Neuronal stem cell (in vitro differentiated cells): ENCODE measurements around the gene MRPS34.
A peak's percentile ranks its signal among the peaks of the same experiment; 100 is the strongest.

Source experiments
- DNase-seq: peaks from one replicate; pipeline ENCODE4 v3.0.0-alpha.2; 2013; ENCODE audit warnings: low spot score
- H2AFZ ChIP-seq: one replicate; pipeline ENCODE4 v1.6.1; 2013; ENCODE audit warnings: mild to moderate bottlenecking, low read length, inconsistent platforms
- H2AK5ac ChIP-seq: 2 replicates; pipeline ENCODE4 v1.6.1; 2013; ENCODE audit warnings: low read depth, mild to moderate bottlenecking, inconsistent platforms, low read length, moderate library complexity, mixed read lengths
- H2BK120ac ChIP-seq: 2 replicates; pipeline ENCODE4 v1.6.1; 2013; ENCODE audit warnings: low read depth, mild to moderate bottlenecking, inconsistent platforms, low read length, moderate library complexity, mixed read lengths
- H2BK12ac ChIP-seq: one replicate; pipeline ENCODE4 v1.6.1; 2013; ENCODE audit warnings: low read length, inconsistent platforms
- H2BK15ac ChIP-seq: 2 replicates; pipeline ENCODE4 v1.6.1; 2013; ENCODE audit warnings: mild to moderate bottlenecking, low read length, inconsistent platforms, mixed read lengths
- H2BK5ac ChIP-seq: one replicate; pipeline ENCODE4 v1.6.1; 2013; ENCODE audit warnings: inconsistent platforms, mild to moderate bottlenecking, low read length, moderate library complexity
- H3K14ac ChIP-seq: one replicate; pipeline ENCODE4 v1.6.1; 2013; ENCODE audit warnings: low read length, inconsistent platforms
- H3K18ac ChIP-seq: 2 replicates; pipeline ENCODE4 v1.6.1; 2013; ENCODE audit warnings: low read length, inconsistent platforms
- H3K23ac ChIP-seq: 2 replicates; pipeline ENCODE4 v1.6.1; 2013; ENCODE audit warnings: low read depth, mild to moderate bottlenecking, mixed read lengths, low read length, inconsistent platforms; ENCODE audit not compliant: poor library complexity
- H3K27ac ChIP-seq: replicated peaks from 3 replicates; pipeline ENCODE4 v1.5.1; 2013; ENCODE audit warnings: low read length, inconsistent platforms
- H3K27me3 ChIP-seq, 3 experiments: 2 replicates each; pipeline ENCODE4 v1.6.1; 2013; ENCODE audit warnings: low read length in 3 of 3, mild to moderate bottlenecking in 2 of 3, inconsistent platforms in 1 of 3, low read depth in 1 of 3, mixed read lengths in 1 of 3, moderate library complexity in 1 of 3; ENCODE audit not compliant: control insufficient read depth in 3 of 3, insufficient read depth in 3 of 3
- H3K36me3 ChIP-seq, 2 donors: replicated peaks in 1 of 2; 2 replicates each; pipeline ENCODE4 v1.6.1; 2013; ENCODE audit warnings: low read length in 2 of 2; ENCODE audit not compliant: control insufficient read depth in 2 of 2, insufficient read depth in 2 of 2
- H3K4ac ChIP-seq: 2 replicates; pipeline ENCODE4 v1.6.1; 2013; ENCODE audit warnings: inconsistent platforms, mild to moderate bottlenecking, low read length, moderate library complexity
- H3K4me1 ChIP-seq, 2 donors: 1 replicate in 1 of 2; 2 replicates in 1 of 2; pipeline ENCODE4 v1.6.1; 2013; ENCODE audit warnings: low read length in 2 of 2, low read depth in 1 of 2; ENCODE audit not compliant: control insufficient read depth in 2 of 2, insufficient read depth in 1 of 2
- H3K4me2 ChIP-seq: one replicate; pipeline ENCODE4 v1.6.1; 2013; ENCODE audit warnings: mild to moderate bottlenecking, low read length, inconsistent platforms; ENCODE audit not compliant: insufficient read depth, poor library complexity, severe bottlenecking
- H3K4me3 ChIP-seq, 2 donors: 2 replicates each; pipeline ENCODE4 v1.5.1; 2013; ENCODE audit warnings: low read length in 2 of 2, mild to moderate bottlenecking in 2 of 2, inconsistent platforms in 1 of 2, moderate library complexity in 1 of 2
- H3K79me1 ChIP-seq: one replicate; pipeline ENCODE4 v1.6.1; 2013; ENCODE audit warnings: low read depth, mild to moderate bottlenecking, inconsistent platforms, low read length, moderate library complexity
- H3K9ac ChIP-seq: one replicate; pipeline ENCODE4 v1.6.1; 2013; ENCODE audit warnings: mild to moderate bottlenecking, low read depth, low read length, inconsistent platforms; ENCODE audit not compliant: poor library complexity
- H3K9me3 ChIP-seq, 2 donors: replicated peaks in 1 of 2; 2 replicates each; pipeline versions ENCODE3 to v1.6.1; 2013; ENCODE audit warnings: low read length in 2 of 2, mild to moderate bottlenecking in 2 of 2, inconsistent platforms in 1 of 2, low read depth in 1 of 2, mixed read lengths in 1 of 2, moderate library complexity in 1 of 2; ENCODE audit not compliant: control insufficient read depth in 2 of 2, insufficient read depth in 1 of 2
- H4K8ac ChIP-seq: one replicate; pipeline ENCODE4 v1.6.1; 2013; ENCODE audit warnings: low read depth, mild to moderate bottlenecking, inconsistent platforms, low read length, moderate library complexity
- H4K91ac ChIP-seq: one replicate; pipeline ENCODE4 v1.6.1; 2013; ENCODE audit warnings: low read length, low read depth, mild to moderate bottlenecking, inconsistent platforms; ENCODE audit not compliant: poor library complexity
- WGBS, 2 donors: extraction: QIAGEN DNeasy Blood & Tissue Kit; methylation state at CpG; one replicate each; pipeline ENCODE4 v1.1.7; 2013; ENCODE audit warnings: missing lambda C conversion rate in 2 of 2, mixed read lengths in 1 of 2; ENCODE audit not compliant: insufficient read length in 2 of 2, insufficient replicate concordance in 1 of 2; ENCODE audit errors: extremely low coverage in 2 of 2; 5-methylcytosine and 5-hydroxymethylcytosine counted together

MRPS34 gene

DNA sequence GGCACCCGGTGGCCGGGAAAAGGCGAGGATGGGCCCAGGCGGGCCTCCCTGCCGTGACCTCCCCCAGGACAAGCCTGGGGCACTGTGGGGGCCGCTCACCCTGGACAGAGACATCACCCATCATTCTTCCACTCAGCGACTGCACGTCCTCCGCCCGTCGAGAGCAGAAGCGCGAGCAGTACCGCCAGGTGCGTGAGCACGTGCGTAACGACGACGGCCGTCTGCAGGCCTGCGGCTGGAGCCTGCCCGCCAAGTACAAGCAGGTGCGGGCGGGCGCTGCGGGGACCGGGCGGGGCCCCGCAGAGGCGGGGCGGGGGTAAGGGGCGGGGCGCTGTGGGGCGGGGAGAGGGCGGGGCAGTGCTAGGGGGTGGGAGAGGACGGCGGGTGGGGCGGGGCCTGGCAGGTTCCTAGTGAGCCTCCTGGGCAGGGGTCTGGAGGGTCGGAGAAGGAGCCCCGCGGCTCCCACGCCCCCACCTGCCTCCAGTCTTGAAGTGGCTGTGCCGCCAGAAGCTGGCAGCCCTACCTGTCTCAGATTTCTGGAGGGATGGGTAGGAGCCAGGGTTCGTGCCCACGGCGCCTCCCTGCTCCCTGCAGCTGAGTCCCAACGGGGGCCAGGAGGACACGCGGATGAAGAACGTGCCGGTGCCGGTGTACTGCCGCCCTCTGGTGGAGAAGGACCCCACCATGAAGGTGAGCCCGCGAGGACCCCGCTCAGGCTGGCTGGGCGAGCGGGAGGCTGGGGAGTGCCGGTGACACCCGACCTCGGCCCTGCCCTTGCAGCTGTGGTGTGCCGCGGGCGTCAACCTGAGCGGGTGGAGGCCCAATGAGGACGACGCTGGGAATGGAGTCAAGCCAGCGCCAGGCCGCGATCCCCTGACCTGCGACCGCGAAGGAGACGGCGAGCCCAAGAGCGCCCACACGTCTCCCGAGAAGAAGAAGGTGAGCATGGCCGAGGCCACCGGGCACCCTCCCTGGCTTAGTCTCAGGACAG is 9.1 kb downstream of the MRPS34 start:
- Histone ChIP-seq H2BK120ac (no peak overlapping the region), H3K27me3 (no peaks in the 10 kb centered on the region), H3K27ac (no peak overlapping the region), H2BK5ac (peak overlapping the region; percentile 0), H3K4ac (no peak overlapping the region), H3K14ac (peak overlapping the region; percentile 38), H3K4me2 (peak overlapping the region; percentile 18), H2AFZ (no peak overlapping the region), H3K79me1 (peaks cover 2% of the 10 kb centered on the region), H2BK15ac (no peak overlapping the region), H3K4me1 (peaks cover 0 to 11% of the 10 kb centered on the region in 2 donors), H3K4me3 (no peak overlapping the region), H3K18ac (peak overlapping the region; percentile 80), H4K8ac (no peak overlapping the region), H2BK12ac (no peak overlapping the region), H3K9me3 (no peaks in the 10 kb centered on the region), H2AK5ac (peak overlapping the region; percentile 56), H3K36me3 (peaks cover 44 to 83% of the 10 kb centered on the region in 2 donors), H3K9ac (peak overlapping the region; percentile 44), H3K23ac (peak overlapping the region; percentile 91), H4K91ac (no peak overlapping the region)
- WGBS, 2 donors = no CpG with 5 or more reads among the region's 81 CpGs
- DNase-seq = peak; percentile 46

DNA sequence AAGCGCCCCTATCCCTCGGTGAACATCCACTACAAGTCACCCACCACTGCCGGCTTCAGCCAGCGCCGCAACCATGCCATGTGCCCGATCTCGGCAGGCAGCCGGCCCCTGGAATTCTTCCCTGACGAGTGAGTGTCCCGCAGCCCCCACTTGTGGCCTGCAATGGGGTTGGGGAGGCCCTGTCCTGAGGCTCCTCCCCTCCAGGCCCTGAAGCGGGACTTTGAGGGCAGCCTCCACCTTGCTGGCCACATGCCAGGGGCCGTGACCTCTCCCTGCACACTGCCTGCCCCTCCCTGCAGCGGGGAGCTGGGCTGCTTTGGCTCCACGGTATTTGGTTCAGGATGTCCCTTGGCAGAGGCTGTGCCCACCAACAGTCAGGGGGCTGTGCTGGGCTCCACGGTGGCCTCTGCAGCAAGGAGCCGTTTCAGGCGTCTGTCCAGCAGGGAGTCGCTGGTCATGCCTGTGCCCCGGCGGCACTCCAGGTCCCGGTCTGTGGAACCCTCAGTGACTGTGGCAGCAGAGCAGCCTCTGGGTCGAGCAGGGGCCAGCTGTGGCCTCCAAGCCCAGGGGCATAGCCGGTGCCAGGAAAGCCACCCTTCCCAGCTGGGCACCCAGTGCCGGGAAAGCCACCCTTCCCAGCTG is 9.9 kb downstream of the MRPS34 start:
- Histone ChIP-seq H2BK5ac (no peak overlapping the region), H4K91ac (no peak overlapping the region), H3K9me3 (no peaks in the 10 kb centered on the region), H2BK12ac (no peak overlapping the region), H3K9ac (peak overlapping the region; percentile 60), H3K4me3 (no peak overlapping the region), H2AFZ (no peak overlapping the region), H2AK5ac (peak overlapping the region; percentile 56), H3K27me3 (no peaks in the 10 kb centered on the region), H4K8ac (no peak overlapping the region), H3K18ac (peak overlapping the region; percentile 28), H2BK120ac (no peak overlapping the region), H3K4me1 (peaks cover 0 to 11% of the 10 kb centered on the region in 2 donors), H3K27ac (no peak overlapping the region), H3K4me2 (no peak overlapping the region), H3K79me1 (peaks cover 2% of the 10 kb centered on the region), H3K4ac (no peak overlapping the region), H3K23ac (peak overlapping the region; percentile 91), H2BK15ac (no peak overlapping the region), H3K14ac (peak overlapping the region; percentile 38), H3K36me3 (peaks cover 38 to 77% of the 10 kb centered on the region in 2 donors)
- DNase-seq = no peak
- no CpG with 5 or more reads among the region's 24 CpGs for WGBS, 2 donors

DNA sequence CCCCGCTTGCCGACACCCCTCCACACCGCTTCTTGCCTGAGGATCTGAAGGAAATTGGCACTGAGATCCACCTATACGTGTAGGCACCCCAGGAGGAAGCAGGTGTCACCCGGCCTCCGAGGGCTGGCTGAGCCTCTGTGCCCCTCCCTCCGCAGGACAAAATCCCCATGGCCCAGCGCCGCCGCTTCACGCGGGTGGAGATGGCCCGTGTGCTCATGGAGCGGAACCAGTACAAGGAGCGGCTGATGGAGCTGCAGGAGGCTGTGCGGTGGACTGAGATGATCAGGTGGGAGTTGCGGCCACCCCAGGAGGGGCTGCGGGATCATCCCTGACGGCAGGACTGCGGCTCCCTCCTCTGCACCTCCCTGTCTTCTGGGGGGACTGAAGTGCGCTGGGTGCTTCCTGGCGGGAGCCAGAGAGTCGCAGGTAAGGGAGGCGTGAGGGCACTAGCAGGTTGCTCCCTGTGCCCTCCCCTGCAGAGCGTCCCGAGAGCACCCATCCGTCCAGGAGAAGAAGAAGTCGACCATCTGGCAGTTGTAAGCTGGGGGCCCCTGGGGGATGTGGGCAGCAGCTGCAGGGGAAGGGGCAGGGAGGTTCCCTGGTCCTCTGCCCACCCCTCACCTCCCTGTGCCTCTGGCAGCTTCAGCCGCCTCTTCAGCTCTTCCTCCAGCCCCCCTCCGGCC is 10.6 kb downstream of the MRPS34 start:
- Histone ChIP-seq H3K9me3 (no peaks in the 10 kb centered on the region), H3K36me3 (peaks cover 33 to 77% of the 10 kb centered on the region in 2 donors), H3K4me2 (no peak overlapping the region), H3K27me3 (no peaks in the 10 kb centered on the region), H3K79me1 (no peaks in the 10 kb centered on the region), H4K8ac (no peak overlapping the region), H2AK5ac (no peak overlapping the region), H3K27ac (no peak overlapping the region), H2BK5ac (no peak overlapping the region), H2BK15ac (no peak overlapping the region), H2BK120ac (no peak overlapping the region), H4K91ac (no peak overlapping the region), H3K23ac (peak overlapping the region; percentile 65), H2BK12ac (no peak overlapping the region), H3K4me1 (peaks cover 0 to 11% of the 10 kb centered on the region in 2 donors), H3K4me3 (no peak overlapping the region), H3K14ac (no peak overlapping the region), H3K4ac (no peak overlapping the region), H3K18ac (no peak overlapping the region), H3K9ac (peak overlapping the region; percentile 0), H2AFZ (no peak overlapping the region)
- WGBS, 2 donors = no CpG with 5 or more reads among the region's 30 CpGs
- DNase-seq = no peak
